K562 (cell line): ENCODE measurements around the gene ADSS2. TPM values are rescaled to one million over a fixed set of nuclear protein-coding genes. Genes with fewer than 3 reads are reported as not detected.
A peak's percentile ranks its signal among the peaks of the same experiment; 100 is the strongest.

Experiments
- KDM1A ChIP-seq, 2 experiments: fragments of 450-650 bp; IDR thresholded peaks; 2 replicates each; pipeline ENCODE4 v1.6.1; 2016; ENCODE audit warnings: mild to moderate bottlenecking in 2 of 2
- KLF6 ChIP-seq: fragments of 250-450 bp; sonication (Bioruptor Pico); IDR thresholded peaks from 2 replicates; pipeline ENCODE4 v1.4.0; 2020; ENCODE audit warnings: mild to moderate bottlenecking, moderate library complexity, borderline replicate concordance
- NONO ChIP-seq, 2 experiments: fragments of 200-400 bp in 1 of 2; fragments of 450-650 bp in 1 of 2; formaldehyde crosslinking in 1 of 2; IDR thresholded peaks; 2 replicates each; pipeline ENCODE4 v1.6.1; 2017; ENCODE audit warnings: low read depth in 2 of 2, mild to moderate bottlenecking in 2 of 2, moderate library complexity in 2 of 2, low read length in 1 of 2
- POLR3G ChIP-seq: IDR thresholded peaks from 2 replicates; pipeline ENCODE4 v1.6.1; 2011; ENCODE audit not compliant: insufficient read length, insufficient replicate concordance; ENCODE audit errors: extremely low read depth
- RBBP5 ChIP-seq: fragments of 200-600 bp; sonication (generic); IDR thresholded peaks from 2 replicates; pipeline ENCODE4 v1.6.1; 2012; ENCODE audit warnings: borderline replicate concordance, mild to moderate bottlenecking, low read length, control low read depth, inconsistent platforms; ENCODE audit not compliant: insufficient read depth, poor library complexity, severe bottlenecking
- ZBTB8A ChIP-seq: fragments of 450-650 bp; IDR thresholded peaks from 2 replicates; pipeline ENCODE4 v1.6.1; 2018; ENCODE audit warnings: mild to moderate bottlenecking, moderate library complexity; ENCODE audit not compliant: partially characterized antibody
- ZNF384 ChIP-seq: IDR thresholded peaks from 2 replicates; pipeline ENCODE4 v1.6.1; 2012; ENCODE audit warnings: low read depth, low read length, improper control_type of control experiment
- ZSCAN29 ChIP-seq: fragments of 450-650 bp; IDR thresholded peaks from 2 replicates; pipeline ENCODE4 v1.6.1; 2017
- polyA plus RNA-seq, 8 experiments: library from polyadenylated mRNA; depleted of rRNA in 4 of 8; stranded (reverse) in 5 of 8; unstranded in 3 of 8; fragments of >200 nt; fragmentation: Nextera tagmentation in 2 of 8; fragmentation: Illumina TruSeq in 1 of 8; extraction: Ambion mirVana in 2 of 8; extraction: Trizol in 1 of 8; gene quantifications; 2 replicates each; pipeline versions ENCODE4 v1.2.1 to v1.2.3, GENCODE V29; 2011 to 2014; ENCODE audit warnings: inconsistent platforms in 1 of 8, missing spikeins in 1 of 8
- total RNA-seq, 7 experiments: library from RNA; depleted of rRNA in 6 of 7; stranded (reverse); fragments of >200 nt in 6 of 7; fragmentation: Illumina TruSeq in 2 of 7; extraction: Trizol in 2 of 7; gene quantifications; 2 replicates each; pipeline versions ENCODE4 v1.2.1 to v1.2.3, GENCODE V29; 2011 to 2021; ENCODE audit warnings: low replicate concordance in 1 of 7
- TF ChIP-seq, protein P1 (sequence below): fragments of 450-650 bp; IDR thresholded peaks from 2 replicates; pipeline ENCODE4 v1.6.1; 2018; ENCODE audit warnings: mild to moderate bottlenecking, low read depth; ENCODE audit not compliant: partially characterized antibody
- TF ChIP-seq, protein P2 (sequence below): fragments of 200-800 bp; sonication (Bioruptor generic); IDR thresholded peaks from 2 replicates; pipeline ENCODE4 v1.6.1; 2017; ENCODE audit warnings: missing genetic modification characterization, missing compliant biosample characterization
- TF ChIP-seq, protein P3 (sequence below): fragments of 450-650 bp; IDR thresholded peaks from 2 replicates; pipeline ENCODE4 v1.6.1; 2014; ENCODE audit warnings: low read depth, mild to moderate bottlenecking, moderate library complexity, borderline replicate concordance
- TF ChIP-seq, protein P4 (sequence below): conservative IDR thresholded peaks from 2 replicates; pipeline ENCODE4 v1.6.1; 2011; ENCODE audit warnings: low read depth, mild to moderate bottlenecking, low read length; ENCODE audit not compliant: control insufficient read depth
- TF ChIP-seq, protein P5 (sequence below): fragments of 450-650 bp; IDR thresholded peaks from 2 replicates; pipeline ENCODE4 v1.6.1; 2016; ENCODE audit warnings: borderline replicate concordance
- TF ChIP-seq, protein P6 (sequence below): sonication (generic); formaldehyde crosslinking; IDR thresholded peaks from 2 replicates; pipeline ENCODE4 v1.8.1; 2023; ENCODE audit warnings: mild to moderate bottlenecking, missing genetic modification reagents

ADSS2 gene
- total and polyA plus RNA-seq, 9 of the 15 experiments (the other 6 are each of a cell fraction or from before 2014, with no cell fraction given), result 8.8 to 63.8 (median 59.4) TPM

DNA sequence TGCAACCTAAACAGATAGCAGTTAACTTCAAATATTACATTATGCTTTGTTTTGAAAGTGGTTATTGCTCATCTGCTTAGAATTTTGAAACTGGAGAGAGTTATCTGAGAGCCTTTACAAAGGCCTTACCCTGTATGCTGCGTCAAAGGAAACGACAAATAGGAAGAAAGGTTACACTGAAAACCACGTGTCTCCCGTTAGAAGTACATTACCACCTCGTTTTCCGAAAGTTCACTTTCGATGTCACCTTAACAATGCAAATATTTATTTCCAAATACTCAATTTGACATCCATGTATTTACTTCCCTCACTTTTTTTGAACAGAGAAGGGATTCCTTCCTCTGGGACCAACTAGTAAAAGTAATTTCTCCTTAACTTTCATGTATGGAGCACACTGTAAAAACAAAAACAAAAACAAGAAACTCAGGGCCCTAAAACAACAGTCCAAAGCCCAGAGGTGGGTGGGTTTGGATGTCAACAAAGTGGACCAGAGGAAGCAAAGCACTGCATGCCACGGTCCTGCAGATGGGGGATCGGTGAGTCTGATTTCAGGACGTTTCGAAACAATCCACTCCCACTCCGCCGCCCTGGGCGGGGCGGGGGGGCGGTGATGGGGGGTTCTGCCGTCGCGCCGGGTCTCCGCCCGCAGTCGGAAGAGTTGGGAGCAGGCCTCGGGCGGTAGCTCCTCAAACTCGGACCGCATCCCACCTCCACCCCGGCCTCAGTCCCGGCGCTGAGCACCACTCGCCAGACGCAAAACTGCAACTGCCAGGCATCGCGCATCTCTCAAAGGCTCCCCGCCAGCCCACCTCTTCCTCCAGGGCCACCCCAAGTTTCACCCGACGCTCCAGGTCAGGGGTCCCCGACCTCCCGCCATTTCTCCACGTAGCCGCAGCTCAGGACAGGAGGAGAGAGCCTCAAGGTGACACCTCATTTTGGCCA lies 841 bp downstream of the ADSS2 start (continued):
- TF ChIP-seq, protein P1, sequence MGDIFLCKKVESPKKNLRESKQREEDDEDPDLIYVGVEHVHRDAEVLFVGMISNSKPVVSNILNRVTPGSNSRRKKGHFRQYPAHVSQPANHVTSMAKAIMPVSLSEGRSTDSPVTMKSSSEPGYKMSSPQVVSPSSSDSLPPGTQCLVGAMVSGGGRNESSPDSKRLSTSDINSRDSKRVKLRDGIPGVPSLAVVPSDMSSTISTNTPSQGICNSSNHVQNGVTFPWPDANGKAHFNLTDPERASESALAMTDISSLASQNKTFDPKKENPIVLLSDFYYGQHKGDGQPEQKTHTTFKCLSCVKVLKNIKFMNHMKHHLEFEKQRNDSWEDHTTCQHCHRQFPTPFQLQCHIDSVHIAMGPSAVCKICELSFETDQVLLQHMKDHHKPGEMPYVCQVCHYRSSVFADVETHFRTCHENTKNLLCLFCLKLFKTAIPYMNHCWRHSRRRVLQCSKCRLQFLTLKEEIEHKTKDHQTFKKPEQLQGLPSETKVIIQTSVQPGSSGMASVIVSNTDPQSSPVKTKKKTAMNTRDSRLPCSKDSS, result no peak
- TF ChIP-seq, protein P2, sequence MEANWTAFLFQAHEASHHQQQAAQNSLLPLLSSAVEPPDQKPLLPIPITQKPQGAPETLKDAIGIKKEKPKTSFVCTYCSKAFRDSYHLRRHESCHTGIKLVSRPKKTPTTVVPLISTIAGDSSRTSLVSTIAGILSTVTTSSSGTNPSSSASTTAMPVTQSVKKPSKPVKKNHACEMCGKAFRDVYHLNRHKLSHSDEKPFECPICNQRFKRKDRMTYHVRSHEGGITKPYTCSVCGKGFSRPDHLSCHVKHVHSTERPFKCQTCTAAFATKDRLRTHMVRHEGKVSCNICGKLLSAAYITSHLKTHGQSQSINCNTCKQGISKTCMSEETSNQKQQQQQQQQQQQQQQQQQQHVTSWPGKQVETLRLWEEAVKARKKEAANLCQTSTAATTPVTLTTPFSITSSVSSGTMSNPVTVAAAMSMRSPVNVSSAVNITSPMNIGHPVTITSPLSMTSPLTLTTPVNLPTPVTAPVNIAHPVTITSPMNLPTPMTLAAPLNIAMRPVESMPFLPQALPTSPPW (CRISPR knock-in tag), result peak; percentile 93
- TF ChIP-seq, protein P3, sequence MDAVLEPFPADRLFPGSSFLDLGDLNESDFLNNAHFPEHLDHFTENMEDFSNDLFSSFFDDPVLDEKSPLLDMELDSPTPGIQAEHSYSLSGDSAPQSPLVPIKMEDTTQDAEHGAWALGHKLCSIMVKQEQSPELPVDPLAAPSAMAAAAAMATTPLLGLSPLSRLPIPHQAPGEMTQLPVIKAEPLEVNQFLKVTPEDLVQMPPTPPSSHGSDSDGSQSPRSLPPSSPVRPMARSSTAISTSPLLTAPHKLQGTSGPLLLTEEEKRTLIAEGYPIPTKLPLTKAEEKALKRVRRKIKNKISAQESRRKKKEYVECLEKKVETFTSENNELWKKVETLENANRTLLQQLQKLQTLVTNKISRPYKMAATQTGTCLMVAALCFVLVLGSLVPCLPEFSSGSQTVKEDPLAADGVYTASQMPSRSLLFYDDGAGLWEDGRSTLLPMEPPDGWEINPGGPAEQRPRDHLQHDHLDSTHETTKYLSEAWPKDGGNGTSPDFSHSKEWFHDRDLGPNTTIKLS, result peak; percentile 21; the same call in 1 of the 2 replicates
- TF ChIP-seq ZSCAN29, result no peak
- no peak for TF ChIP-seq ZNF384
- TF ChIP-seq NONO (IDR thresholded peaks at IDR 0.05; ENCODE audit: low read depth in 2 of 2, low read length in 1 of 2), result no peak
- no peak for TF ChIP-seq POLR3G
- TF ChIP-seq KDM1A (IDR thresholded peaks at IDR 0.05), result peak in 1 of 2 experiments; percentile 14; a peak in 1 of 4 replicates
- TF ChIP-seq, protein P4, sequence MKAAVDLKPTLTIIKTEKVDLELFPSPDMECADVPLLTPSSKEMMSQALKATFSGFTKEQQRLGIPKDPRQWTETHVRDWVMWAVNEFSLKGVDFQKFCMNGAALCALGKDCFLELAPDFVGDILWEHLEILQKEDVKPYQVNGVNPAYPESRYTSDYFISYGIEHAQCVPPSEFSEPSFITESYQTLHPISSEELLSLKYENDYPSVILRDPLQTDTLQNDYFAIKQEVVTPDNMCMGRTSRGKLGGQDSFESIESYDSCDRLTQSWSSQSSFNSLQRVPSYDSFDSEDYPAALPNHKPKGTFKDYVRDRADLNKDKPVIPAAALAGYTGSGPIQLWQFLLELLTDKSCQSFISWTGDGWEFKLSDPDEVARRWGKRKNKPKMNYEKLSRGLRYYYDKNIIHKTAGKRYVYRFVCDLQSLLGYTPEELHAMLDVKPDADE, result peak; percentile 44; the same call in 1 of the 2 replicates
- no peak for TF ChIP-seq ZBTB8A
- TF ChIP-seq, protein P5, sequence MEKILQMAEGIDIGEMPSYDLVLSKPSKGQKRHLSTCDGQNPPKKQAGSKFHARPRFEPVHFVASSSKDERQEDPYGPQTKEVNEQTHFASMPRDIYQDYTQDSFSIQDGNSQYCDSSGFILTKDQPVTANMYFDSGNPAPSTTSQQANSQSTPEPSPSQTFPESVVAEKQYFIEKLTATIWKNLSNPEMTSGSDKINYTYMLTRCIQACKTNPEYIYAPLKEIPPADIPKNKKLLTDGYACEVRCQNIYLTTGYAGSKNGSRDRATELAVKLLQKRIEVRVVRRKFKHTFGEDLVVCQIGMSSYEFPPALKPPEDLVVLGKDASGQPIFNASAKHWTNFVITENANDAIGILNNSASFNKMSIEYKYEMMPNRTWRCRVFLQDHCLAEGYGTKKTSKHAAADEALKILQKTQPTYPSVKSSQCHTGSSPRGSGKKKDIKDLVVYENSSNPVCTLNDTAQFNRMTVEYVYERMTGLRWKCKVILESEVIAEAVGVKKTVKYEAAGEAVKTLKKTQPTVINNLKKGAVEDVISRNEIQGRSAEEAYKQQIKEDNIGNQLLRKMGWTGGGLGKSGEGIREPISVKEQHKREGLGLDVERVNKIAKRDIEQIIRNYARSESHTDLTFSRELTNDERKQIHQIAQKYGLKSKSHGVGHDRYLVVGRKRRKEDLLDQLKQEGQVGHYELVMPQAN, result 0 out of 2 replicates have a peak, but pooled peaks have one; percentile 49
- TF ChIP-seq, protein P6, sequence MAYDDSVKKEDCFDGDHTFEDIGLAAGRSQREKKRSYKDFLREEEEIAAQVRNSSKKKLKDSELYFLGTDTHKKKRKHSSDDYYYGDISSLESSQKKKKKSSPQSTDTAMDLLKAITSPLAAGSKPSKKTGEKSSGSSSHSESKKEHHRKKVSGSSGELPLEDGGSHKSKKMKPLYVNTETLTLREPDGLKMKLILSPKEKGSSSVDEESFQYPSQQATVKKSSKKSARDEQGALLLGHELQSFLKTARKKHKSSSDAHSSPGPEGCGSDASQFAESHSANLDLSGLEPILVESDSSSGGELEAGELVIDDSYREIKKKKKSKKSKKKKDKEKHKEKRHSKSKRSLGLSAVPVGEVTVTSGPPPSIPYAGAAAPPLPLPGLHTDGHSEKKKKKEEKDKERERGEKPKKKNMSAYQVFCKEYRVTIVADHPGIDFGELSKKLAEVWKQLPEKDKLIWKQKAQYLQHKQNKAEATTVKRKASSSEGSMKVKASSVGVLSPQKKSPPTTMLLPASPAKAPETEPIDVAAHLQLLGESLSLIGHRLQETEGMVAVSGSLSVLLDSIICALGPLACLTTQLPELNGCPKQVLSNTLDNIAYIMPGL, result peak; percentile 76
- TF ChIP-seq RBBP5, result peak; percentile 86
- TF ChIP-seq KLF6, result no peak
